HUES48 (cell line): ENCODE results near the gene NDUFB11.

Experiments
- H3K27ac ChIP-seq: one replicate; pipeline ENCODE4 v1.7.0; 2013; ENCODE audit warnings: low read depth, low read length, inconsistent platforms
- H3K27me3 ChIP-seq: 2 replicates; pipeline ENCODE4 v1.6.1; 2013; ENCODE audit warnings: mild to moderate bottlenecking, low read length; ENCODE audit not compliant: control insufficient read depth, insufficient read depth
- H3K36me3 ChIP-seq: 2 replicates; pipeline ENCODE4 v1.6.1; 2013; ENCODE audit warnings: low read length; ENCODE audit not compliant: control insufficient read depth, insufficient read depth
- H3K4me1 ChIP-seq: 2 replicates; pipeline ENCODE4 v1.6.1; 2013; ENCODE audit warnings: mild to moderate bottlenecking, low read length; ENCODE audit not compliant: control insufficient read depth, insufficient read depth
- H3K4me3 ChIP-seq: 2 replicates; pipeline ENCODE4 v1.5.1; 2013; ENCODE audit warnings: mild to moderate bottlenecking, low read depth, low read length
- H3K9ac ChIP-seq: 2 replicates; pipeline ENCODE4 v1.6.1; 2013; ENCODE audit warnings: mild to moderate bottlenecking, low read depth, low read length, moderate library complexity
- H3K9me3 ChIP-seq: 2 replicates; pipeline ENCODE4 v1.6.1; 2013; ENCODE audit warnings: low read length; ENCODE audit not compliant: control insufficient read depth, insufficient read depth

NDUFB11 gene

DNA sequence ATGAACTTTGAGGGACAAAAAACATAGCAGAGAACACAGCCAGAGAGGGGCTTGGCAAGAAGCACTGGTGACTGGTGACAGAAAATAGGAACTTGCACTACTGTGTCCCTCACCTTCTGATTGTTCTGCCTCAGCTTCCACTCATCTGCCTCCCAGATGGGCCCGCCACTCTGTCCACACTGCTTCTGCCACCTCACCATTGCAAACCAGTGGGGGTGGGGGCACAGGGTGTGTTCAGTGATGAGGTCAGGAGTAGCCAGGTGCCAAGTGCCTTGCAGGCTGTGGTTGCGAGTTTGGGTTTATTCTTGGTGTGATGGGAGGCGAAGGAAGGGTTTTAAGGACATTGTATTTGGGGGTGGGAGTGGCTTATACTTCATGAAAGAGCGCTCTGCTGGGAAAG, 40.0 kb upstream of the NDUFB11 start:
- Histone ChIP-seq H3K9ac (no peak overlapping the region), H3K4me1 (no peaks in the 10 kb centered on the region), H3K4me3 (no peak overlapping the region), H3K9me3 (no peaks in the 10 kb centered on the region), H3K27ac (no peak overlapping the region), H3K27me3 (no peaks in the 10 kb centered on the region), H3K36me3 (peaks cover 56% of the 10 kb centered on the region)

GRCh38 chrX:47182106-47182700, 37.7 kb upstream of the NDUFB11 start:
- Histone ChIP-seq H3K27ac (no peak overlapping the region), H3K27me3 (no peaks in the 10 kb centered on the region), H3K36me3 (peaks cover 78% of the 10 kb centered on the region), H3K9me3 (no peaks in the 10 kb centered on the region), H3K9ac (no peak overlapping the region), H3K4me3 (no peak overlapping the region), H3K4me1 (no peaks in the 10 kb centered on the region)

DNA sequence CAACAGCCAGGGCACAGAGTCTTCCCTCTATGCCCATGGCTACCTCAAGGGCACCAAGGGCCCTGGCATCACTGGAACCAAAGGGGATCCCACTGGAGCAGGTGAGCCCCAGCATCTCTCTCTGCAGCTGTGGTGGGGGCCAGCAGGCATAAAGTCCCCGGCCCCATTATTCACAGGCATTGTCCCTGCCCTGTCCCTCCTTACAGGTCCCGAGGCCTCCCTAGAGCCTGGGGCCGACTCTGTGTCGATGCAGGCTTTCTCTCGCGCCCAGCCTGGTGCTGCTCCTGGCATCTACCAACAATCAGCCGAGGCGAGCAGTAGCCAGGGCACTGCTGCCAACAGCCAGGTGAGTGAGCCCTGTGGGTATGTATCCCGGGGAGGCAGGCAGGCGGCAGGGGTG, 36.8 kb upstream of the NDUFB11 start:
- Histone ChIP-seq H3K36me3 (peaks cover 79% of the 10 kb centered on the region), H3K4me3 (no peak overlapping the region), H3K4me1 (no peaks in the 10 kb centered on the region), H3K9me3 (no peaks in the 10 kb centered on the region), H3K9ac (no peak overlapping the region), H3K27ac (no peak overlapping the region), H3K27me3 (peaks cover 3% of the 10 kb centered on the region; the same call in 1 of the 2 replicates)

DNA sequence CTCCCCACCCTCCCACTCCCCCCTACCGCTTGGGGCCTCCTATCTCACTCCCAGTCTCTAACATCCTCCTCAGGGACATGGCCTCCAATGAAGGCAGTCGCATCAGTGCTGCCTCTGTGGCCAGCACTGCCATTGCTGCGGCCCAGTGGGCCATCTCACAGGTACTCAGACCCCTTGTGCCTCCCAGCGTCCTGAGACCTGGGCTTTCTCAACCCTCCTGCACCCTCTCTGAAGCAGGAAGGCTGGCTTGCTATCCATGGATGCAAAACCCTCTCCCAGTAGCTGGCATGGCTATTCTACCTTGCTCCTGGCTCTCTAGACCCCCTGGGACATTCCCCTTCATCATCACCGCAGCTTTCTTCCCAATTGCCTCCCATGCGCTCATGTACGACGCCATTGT, 35.8 kb upstream of the NDUFB11 start:
- Histone ChIP-seq H3K27ac (no peak overlapping the region), H3K4me3 (no peak overlapping the region), H3K9ac (no peak overlapping the region), H3K4me1 (no peaks in the 10 kb centered on the region), H3K36me3 (peaks cover 79% of the 10 kb centered on the region), H3K27me3 (peaks cover 7% of the 10 kb centered on the region), H3K9me3 (no peaks in the 10 kb centered on the region)

GRCh38 chrX:47179928-47180255, 35.4 kb upstream of the NDUFB11 start:
- H3K4me1 ChIP-seq, result no peaks in the 10 kb centered on the region
- H3K4me3 ChIP-seq, result no peak overlapping the region
- no peak overlapping the region for H3K27ac ChIP-seq
- H3K27me3 ChIP-seq, result peaks cover 12% of the 10 kb centered on the region
- peaks cover 79% of the 10 kb centered on the region for H3K36me3 ChIP-seq
- no peak overlapping the region for H3K9ac ChIP-seq
- H3K9me3 ChIP-seq, result no peaks in the 10 kb centered on the region

- Histone ChIP-seq H3K9me3 (no peaks in the 10 kb centered on the region), H3K27ac (no peak overlapping the region), H3K36me3 (peaks cover 80% of the 10 kb centered on the region), H3K4me3 (no peak overlapping the region), H3K27me3 (peaks cover 12% of the 10 kb centered on the region), H3K4me1 (no peaks in the 10 kb centered on the region), H3K9ac (no peak overlapping the region)
Measured at GRCh38 chrX:47179221-47179927, 34.9 kb upstream of the NDUFB11 start.

DNA sequence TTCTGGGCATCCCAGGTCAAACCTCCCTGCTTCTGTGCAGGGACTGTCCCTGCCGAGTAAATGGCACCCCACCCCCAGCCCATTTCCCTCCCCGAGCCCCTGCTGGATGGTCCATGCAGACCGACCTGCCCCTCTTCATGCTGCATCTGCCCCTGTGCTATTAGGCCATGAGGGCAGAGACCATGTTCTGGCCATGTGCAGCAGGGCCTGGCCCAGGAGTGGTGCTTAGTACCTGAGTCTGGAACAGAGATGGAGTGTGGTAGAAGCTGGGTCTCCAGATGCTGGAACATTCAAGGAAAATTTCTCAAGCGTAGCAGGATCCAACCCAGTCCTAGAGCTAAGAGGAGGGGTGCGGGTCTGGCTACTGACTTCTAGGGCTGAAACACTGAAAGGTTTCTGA, 33.8 kb upstream of the NDUFB11 start:
- Histone ChIP-seq H3K4me3 (no peak overlapping the region), H3K27me3 (peaks cover 12% of the 10 kb centered on the region), H3K9me3 (no peaks in the 10 kb centered on the region), H3K9ac (no peak overlapping the region), H3K4me1 (no peaks in the 10 kb centered on the region), H3K27ac (no peak overlapping the region), H3K36me3 (peaks cover 85% of the 10 kb centered on the region)

GRCh38 chrX:47177079-47177478, 32.6 kb upstream of the NDUFB11 start:
- H3K27me3 ChIP-seq, result peaks cover 12% of the 10 kb centered on the region
- no peaks in the 10 kb centered on the region for H3K4me1 ChIP-seq
- no peaks in the 10 kb centered on the region for H3K9me3 ChIP-seq
- peaks cover 88% of the 10 kb centered on the region for H3K36me3 ChIP-seq
- no peak overlapping the region for H3K27ac ChIP-seq
- H3K4me3 ChIP-seq, result no peak overlapping the region
- no peak overlapping the region for H3K9ac ChIP-seq

GRCh38 chrX:47176101-47176740, 31.7 kb upstream of the NDUFB11 start:
- Histone ChIP-seq H3K9me3 (no peaks in the 10 kb centered on the region), H3K27ac (no peak overlapping the region), H3K4me1 (no peaks in the 10 kb centered on the region), H3K9ac (no peak overlapping the region), H3K27me3 (peaks cover 12% of the 10 kb centered on the region), H3K4me3 (peak overlapping the region; percentile 22; the same call in 1 of the 2 replicates), H3K36me3 (peaks cover 88% of the 10 kb centered on the region)

GRCh38 chrX:47175588-47175980, 31.1 kb upstream of the NDUFB11 start:
- peaks cover 88% of the 10 kb centered on the region for H3K36me3 ChIP-seq
- H3K4me3 ChIP-seq, result no peak overlapping the region
- no peaks in the 10 kb centered on the region for H3K4me1 ChIP-seq
- H3K27me3 ChIP-seq, result peaks cover 12% of the 10 kb centered on the region
- H3K27ac ChIP-seq, result no peak overlapping the region
- H3K9ac ChIP-seq, result no peak overlapping the region
- H3K9me3 ChIP-seq, result no peaks in the 10 kb centered on the region

DNA sequence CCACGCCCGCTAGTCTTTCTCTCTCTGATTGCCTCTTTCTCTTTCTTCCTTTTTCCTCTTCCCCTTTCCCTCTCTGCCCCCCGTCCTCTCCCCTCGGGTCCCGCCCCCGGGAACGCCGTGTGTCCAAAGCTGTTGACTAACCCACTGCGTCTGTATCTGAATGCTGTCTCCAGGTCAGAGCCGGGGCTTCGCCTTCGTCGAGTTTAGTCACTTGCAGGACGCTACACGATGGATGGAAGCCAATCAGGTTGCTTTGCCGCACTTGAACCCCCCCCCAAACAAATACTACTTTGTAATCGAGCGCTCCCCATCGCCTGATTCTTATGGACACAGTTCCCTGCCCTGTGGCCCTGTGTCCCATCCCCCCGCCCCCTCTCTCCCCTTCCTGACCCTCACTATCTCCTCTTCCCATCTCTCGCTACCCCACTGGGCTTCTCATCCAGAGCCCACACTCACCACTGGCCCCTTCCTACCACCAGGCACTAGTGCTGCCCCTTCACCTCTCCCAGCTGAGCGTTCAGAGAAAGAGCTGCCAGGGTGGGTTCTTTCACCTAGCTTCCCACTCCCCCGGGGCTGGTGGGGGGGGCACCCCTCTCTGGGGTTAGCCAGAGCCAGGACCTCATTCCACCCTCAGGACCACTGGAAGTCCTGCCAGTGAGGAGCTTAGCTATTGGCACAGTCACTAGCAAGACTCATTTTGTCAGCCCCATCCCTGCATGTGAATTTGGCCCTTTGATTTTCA, 30.5 kb upstream of the NDUFB11 start:
- H3K4me3 ChIP-seq, result no peak overlapping the region
- H3K9ac ChIP-seq, result no peak overlapping the region
- H3K27ac ChIP-seq, result no peak overlapping the region
- peaks cover 89% of the 10 kb centered on the region for H3K36me3 ChIP-seq
- H3K4me1 ChIP-seq, result no peaks in the 10 kb centered on the region
- no peaks in the 10 kb centered on the region for H3K9me3 ChIP-seq
- peaks cover 12% of the 10 kb centered on the region for H3K27me3 ChIP-seq
